Gastroesophageal sphincter (tissue), 3 donors: ENCODE measurements around the gene NOD2.

Experiments
- POLR2AphosphoS5 ChIP-seq: sonication (generic); formaldehyde crosslinking; IDR thresholded peaks from one replicate; pipeline ENCODE4 v1.6.1; 2017; ENCODE audit warnings: antibody characterized with exemption
- TF ChIP-seq, protein P1 (sequence below), 4 experiments: fragments of 200-600 bp in 2 of 4; fragments of 450-650 bp in 2 of 4; sonication (generic) in 1 of 4; IDR thresholded peaks; one replicate each; pipeline ENCODE4 v1.5.1; 2017 to 2019; ENCODE audit warnings: antibody characterized with exemption in 4 of 4, mild to moderate bottlenecking in 2 of 4, moderate library complexity in 2 of 4

GRCh38 chr16:50742576-50743200 lies 49.3 kb downstream of the NOD2 start:
- TF ChIP-seq, protein P1, sequence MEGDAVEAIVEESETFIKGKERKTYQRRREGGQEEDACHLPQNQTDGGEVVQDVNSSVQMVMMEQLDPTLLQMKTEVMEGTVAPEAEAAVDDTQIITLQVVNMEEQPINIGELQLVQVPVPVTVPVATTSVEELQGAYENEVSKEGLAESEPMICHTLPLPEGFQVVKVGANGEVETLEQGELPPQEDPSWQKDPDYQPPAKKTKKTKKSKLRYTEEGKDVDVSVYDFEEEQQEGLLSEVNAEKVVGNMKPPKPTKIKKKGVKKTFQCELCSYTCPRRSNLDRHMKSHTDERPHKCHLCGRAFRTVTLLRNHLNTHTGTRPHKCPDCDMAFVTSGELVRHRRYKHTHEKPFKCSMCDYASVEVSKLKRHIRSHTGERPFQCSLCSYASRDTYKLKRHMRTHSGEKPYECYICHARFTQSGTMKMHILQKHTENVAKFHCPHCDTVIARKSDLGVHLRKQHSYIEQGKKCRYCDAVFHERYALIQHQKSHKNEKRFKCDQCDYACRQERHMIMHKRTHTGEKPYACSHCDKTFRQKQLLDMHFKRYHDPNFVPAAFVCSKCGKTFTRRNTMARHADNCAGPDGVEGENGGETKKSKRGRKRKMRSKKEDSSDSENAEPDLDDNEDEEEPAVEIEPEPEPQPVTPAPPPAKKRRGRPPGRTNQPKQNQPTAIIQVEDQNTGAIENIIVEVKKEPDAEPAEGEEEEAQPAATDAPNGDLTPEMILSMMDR (IDR thresholded peaks at IDR 0.05): no peak
- TF ChIP-seq POLR2AphosphoS5: no peak
